Gastroesophageal sphincter (tissue), 3 donors: Measurements from ENCODE around the gene ZNF219.

Experiments used
- EP300 ChIP-seq: sonication (generic); formaldehyde crosslinking; IDR thresholded peaks from one replicate; pipeline ENCODE4 v1.6.1; 2017; ENCODE audit warnings: antibody characterized with exemption, mild to moderate bottlenecking
- POLR2A ChIP-seq, 2 donors: fragments of 450-650 bp; IDR thresholded peaks; one replicate each; pipeline ENCODE4 v1.6.1; 2017; ENCODE audit warnings: antibody characterized with exemption in 2 of 2, mild to moderate bottlenecking in 2 of 2, moderate library complexity in 1 of 2
- POLR2AphosphoS5 ChIP-seq: sonication (generic); formaldehyde crosslinking; IDR thresholded peaks from one replicate; pipeline ENCODE4 v1.6.1; 2017; ENCODE audit warnings: antibody characterized with exemption
- TF ChIP-seq, protein P1 (sequence below), 4 experiments: fragments of 200-600 bp in 2 of 4; fragments of 450-650 bp in 2 of 4; sonication (generic) in 1 of 4; IDR thresholded peaks; one replicate each; pipeline ENCODE4 v1.5.1; 2017 to 2019; ENCODE audit warnings: antibody characterized with exemption in 4 of 4, mild to moderate bottlenecking in 2 of 4, moderate library complexity in 2 of 4

DNA sequence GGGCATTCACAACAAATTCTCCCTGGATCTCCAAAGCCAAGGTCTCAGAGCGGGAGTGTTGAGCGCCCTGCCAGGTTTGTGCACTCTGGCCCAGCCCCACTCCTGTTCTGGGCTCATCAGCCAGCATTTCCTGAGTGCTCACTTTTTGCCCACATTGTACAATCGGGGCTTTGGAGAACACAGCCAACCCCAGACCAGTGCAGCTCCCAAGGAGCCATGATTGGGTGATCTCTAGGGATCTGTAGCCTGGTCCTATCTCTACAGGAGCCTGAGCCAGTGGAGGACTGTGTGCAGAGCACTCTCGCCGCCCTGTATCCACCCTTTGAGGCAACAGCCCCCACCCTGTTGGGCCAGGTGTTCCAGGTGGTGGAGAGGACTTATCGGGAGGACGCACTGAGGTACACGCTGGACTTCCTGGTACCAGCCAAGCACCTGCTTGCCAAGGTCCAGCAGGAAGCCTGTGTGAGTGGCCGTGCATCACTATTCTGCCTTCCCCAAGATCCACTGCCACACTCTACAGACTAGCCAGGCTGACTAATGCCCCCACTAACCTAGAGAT is 25.6 kb downstream of the ZNF219 start:
- no peak for TF ChIP-seq POLR2A (IDR thresholded peaks at IDR 0.05)
- TF ChIP-seq, protein P1, sequence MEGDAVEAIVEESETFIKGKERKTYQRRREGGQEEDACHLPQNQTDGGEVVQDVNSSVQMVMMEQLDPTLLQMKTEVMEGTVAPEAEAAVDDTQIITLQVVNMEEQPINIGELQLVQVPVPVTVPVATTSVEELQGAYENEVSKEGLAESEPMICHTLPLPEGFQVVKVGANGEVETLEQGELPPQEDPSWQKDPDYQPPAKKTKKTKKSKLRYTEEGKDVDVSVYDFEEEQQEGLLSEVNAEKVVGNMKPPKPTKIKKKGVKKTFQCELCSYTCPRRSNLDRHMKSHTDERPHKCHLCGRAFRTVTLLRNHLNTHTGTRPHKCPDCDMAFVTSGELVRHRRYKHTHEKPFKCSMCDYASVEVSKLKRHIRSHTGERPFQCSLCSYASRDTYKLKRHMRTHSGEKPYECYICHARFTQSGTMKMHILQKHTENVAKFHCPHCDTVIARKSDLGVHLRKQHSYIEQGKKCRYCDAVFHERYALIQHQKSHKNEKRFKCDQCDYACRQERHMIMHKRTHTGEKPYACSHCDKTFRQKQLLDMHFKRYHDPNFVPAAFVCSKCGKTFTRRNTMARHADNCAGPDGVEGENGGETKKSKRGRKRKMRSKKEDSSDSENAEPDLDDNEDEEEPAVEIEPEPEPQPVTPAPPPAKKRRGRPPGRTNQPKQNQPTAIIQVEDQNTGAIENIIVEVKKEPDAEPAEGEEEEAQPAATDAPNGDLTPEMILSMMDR (IDR thresholded peaks at IDR 0.05) = no peak
- no peak for TF ChIP-seq EP300
- no peak for TF ChIP-seq POLR2AphosphoS5
